ENCODE measurements around the gene COL27A1.
"Not testable (repeated sequence)": the region's sequence is repeated elsewhere in the genome, so short reads cannot be mapped to it uniquely, and the experiment has no call there.

COL27A1 gene

DNA sequence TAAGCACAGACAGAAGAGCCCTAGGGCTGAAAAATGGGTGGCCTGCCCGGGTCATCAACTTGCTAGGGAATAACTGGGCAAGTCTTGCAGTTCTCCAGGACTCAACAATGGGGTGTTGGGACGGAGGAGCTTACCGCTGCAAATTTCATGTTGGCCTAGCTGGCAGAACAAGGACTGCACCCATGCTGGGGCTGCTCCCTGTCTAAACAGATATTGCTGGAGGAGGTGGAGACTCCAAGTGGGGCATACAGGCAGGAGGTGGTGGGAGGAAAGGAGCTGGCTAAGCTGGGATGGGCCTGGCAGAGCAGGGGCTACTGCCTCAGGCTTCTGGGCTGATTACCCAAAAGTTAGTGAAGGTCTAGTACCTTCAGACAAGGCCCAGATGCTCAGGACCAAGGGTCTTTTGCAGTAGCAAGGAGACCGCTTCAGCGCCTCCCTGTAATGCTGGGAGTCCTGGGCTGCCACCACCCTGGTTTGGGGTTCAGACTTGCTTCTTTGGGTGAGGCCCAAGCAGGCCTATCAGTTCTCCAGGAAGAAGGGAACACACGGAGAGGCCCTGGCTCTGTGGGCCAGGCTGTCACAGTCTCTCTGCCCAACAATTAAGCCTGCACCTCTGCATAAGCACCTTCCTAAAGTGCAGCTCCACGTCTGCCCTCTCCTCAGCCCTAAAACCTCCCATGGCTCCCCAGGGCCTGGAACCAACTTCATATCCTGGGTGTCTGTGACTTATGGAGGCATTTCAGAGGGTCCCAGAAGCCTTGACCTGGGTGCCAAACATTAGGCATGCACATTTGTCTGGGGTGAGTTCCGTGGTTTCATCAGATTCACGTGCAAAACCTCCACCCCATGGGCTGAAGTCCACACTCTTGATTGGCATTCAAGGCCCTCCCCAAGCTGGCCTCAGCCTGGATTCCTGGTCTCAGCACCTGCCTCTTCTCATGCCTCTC is 32.0 kb upstream of the COL27A1 start:
- no peak for DNase-seq (ENCODE audit: low read depth in 2 of 2)

DNA sequence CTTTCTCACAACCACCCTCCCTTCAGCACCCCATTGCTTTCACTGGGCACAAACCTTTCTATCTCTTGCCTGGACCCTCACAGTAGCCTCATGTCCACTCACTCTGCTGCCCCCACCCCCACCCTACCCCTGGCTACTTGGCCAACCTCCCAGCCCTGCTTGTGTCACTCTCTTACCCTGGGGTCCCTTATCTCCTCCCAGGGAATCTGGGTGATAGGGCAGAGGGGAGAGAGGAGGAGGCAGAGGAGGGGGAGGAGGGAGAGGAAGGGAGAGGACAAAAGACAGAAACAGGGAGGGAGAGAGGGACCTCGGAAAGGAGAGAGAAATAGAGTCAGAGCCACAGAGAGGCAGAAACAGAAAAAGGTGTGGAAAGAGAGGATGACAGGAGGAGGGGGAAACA is 31.2 kb upstream of the COL27A1 start:
- DNase-seq (ENCODE audit: low read depth in 2 of 2): no peak

DNA sequence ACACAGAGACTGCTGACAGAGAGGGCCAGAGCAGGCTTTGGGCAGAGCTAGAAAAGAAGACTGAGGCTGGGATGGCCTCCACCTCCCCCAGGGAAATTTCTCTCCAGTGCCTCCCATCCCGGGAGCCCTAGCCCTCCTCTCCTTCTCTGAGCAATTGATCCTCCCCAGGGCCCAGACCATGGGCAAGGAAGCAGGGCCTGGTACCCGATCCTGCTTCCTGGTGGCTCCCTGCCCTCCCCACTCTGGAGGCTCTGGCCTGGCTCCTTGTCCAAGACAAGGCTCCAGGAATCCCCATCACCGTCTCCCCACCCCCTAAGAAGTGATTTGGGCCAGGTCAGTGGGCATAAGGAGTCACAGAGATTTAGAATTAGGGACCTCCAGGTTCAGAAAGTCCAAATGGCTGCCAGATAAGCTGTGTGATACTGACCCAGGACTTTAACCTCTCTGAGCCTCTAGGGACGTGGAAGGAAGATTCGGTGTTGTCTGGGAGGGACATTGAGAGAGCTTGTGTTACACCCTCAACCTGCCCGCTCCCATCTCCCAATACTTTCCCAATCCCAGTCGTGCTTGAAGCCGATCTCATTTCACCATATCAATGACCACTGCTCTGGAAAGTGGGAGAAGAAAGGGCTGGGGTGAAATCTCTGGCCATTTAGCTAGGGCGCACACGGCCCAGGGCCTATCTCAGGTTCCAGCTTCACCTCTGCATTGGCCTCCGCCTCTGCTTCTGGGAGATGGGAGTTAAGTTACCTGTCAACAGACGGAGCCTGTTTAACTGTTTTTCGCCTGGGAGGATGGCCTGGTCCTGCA is 30.5 kb upstream of the COL27A1 start:
- DNase-seq (ENCODE audit: low read depth in 2 of 2): no peak

DNA sequence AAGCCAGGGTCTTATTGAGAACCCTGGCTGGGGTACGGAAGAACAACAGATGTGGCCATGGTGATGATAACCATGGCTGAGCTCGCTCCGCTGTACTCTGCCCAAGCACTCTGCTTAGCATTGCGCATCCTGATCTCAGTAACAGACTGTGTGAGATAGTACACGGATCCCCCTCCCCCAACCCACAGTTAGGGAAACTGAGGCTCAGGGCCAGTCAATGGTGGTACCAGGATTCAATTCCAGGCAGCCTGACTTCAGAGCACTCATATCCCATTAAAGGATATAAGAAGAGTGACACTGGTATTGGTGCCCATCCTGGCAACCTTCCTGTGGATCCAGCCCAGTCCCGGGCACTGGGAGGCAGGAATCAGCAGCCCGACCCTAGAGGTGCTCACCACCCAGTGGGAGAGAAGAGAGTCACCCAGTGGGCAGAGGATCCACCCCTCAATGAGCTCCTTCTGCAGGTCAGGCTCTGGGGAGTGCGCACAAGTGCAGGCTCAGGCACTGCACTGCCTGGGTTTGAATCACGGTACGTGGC is 29.8 kb upstream of the COL27A1 start:
- no peak for DNase-seq (ENCODE audit: low read depth in 2 of 2)

DNA sequence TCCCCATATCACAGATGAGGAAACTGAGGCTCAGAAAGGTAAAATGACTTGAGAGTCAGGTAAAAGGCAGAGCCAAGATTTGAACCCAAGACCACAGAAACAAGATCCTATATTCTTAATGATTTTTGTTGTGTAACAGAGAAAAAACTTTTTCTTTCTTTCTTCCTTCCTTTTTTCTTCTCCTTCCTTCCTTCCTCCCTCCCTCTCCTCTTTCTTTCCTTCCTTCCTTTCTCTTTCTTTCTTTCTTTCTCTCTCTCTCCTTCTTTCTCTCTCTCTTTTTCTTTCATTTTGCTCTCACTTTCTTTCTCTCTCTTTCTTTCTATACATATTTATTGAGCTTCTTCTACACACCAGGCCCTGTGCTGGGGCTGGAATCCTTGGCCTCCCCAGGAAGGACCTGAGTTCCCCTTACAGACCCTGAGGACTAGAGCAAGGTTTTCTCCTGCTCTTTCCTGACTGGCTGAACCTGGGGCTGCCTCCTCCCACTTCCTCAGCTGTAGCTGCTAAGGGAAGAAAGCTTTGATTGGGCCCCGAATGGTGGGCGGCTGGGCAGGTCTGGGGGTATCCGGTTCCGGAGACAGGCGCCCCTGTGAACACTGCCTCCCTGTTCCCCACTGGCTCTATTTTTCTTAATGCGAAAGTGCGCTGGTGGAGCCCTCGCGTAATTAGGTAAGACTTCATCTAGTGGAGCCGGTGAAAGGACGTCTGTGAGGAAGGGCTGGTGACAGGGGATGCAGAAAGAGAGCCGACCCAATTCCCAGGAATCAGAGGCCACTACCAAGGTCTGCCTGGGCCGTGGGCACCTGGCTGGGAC is 28.9 kb upstream of the COL27A1 start:
- DNase-seq (ENCODE audit: low read depth in 2 of 2): no peak

DNA sequence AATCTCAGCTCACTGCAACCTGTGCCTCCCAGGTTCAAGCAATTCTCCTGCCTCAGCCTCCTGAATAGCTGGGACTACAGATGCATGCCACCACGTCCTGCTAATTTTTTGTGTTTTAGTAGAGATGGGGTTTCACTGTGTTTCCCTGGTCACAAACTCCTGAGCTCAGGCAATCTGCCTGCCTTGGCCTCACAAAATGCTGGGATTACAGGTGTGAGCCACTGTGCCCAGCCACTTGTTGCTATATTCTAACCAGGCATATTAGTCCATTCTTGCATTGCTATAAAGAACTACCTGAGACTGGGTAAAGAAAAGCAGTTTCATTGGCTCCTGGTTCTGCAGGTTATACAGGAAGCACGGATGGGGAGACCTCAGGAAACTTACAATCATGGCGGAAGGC is 26.6 kb upstream of the COL27A1 start:
- not testable (repeated sequence) for DNase-seq (ENCODE audit: low read depth in 2 of 2)

DNA sequence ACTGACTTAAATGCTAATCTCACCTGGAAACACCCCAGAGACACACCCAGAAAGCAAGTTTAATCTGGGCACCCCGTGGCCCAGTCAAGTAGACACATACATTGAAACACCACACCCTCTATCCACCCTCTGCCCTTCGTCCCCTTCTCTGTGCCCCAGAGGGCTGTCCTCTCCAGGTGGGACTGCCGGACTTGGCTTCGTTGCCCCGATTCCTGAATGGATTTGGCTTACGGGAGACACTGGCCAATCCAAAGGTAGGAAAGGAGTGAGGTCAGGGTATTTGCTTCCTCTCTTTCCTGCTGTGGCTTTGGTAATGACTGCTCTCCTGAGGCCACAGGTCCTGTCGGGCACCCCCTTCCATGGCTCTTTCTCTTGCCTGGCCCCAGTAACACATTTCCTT is 25.2 kb upstream of the COL27A1 start:
- DNase-seq (ENCODE audit: low read depth in 2 of 2): no peak

DNA sequence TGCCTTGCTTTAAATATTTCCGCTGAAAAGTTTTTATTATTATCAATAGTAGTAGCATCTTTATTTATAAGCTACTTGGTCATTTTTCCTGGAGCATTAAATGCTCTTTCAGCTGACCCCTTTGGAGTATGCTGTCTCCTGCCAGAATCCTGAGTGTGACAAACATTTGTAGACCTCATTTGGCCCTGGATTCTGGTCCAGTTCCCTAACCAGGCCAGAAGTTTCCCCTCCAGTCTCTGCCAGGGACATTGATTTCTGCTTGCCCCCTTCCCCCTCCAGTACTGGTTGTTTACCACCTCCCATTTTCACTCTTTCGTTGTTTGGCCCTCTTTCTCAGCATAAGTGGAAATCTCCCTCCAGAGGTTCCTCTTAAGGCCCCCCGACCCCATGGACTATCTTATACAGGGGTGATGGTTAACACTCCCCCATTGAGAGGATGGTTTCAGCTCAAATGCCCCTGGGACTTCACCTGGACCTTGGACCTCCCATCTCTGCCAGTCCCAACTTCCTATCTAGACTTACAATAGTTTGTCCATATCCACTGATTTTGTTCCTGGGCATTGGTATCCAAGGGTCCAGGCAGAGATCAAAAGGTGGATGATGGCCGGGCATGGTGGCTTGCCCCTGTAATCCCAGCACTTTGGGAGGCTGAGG is 24.6 kb upstream of the COL27A1 start:
- DNase-seq (ENCODE audit: low read depth in 2 of 2): no peak

DNA sequence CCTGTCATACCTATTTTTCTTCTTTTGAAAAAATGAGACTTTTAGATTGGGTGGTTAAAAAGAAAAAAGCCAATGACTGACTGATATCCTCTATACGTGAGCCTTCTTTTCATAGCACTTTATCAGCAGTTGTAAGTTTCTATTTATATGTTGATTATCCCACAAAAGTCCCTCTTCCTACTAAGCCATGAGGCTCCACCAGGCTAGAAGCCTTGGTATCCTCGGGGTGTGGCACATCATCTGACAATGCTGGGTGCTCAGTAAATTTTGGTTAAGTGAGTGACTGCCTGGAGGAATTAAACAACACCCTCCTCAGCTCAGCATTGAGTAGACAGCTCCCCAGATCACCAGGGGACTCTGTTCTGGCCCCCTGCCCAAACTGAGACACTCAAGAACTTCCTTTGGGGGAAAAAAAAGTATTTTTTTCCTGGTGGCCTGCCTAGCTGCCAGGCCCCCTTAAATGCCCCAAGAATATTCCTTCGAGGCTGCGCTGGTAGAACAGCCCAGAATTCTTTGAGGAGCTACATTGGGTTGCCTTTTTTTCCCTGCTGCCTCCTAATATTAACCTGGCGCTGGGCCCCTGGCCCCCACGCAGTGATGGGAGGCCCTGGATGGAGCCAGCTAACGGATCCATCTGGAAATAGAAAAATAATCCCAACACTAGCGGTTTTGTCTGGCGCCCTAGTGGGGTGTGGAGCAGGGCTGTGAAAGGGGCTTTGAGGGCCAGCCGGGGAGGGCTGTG is 23.4 kb upstream of the COL27A1 start:
- DNase-seq (ENCODE audit: low read depth in 2 of 2): no peak

DNA sequence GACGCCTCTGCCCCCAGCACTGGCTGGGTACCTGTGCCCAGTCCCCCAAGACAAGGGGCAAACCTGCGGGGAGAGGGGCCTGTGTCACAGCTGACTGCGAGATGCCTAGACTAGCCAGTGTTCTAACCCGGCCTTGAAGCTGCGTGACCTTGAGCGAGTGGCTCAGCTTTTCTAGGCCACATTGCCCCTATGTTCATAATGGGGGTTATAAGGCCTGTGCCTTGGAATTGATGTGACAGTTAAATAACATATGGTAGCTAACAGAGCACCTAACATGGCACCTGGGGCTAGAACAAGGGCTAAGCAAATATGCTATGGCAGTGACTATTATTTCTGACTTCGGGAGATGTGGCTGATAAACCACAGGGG is 22.8 kb upstream of the COL27A1 start:
- DNase-seq (ENCODE audit: low read depth in 2 of 2): no peak

DNA sequence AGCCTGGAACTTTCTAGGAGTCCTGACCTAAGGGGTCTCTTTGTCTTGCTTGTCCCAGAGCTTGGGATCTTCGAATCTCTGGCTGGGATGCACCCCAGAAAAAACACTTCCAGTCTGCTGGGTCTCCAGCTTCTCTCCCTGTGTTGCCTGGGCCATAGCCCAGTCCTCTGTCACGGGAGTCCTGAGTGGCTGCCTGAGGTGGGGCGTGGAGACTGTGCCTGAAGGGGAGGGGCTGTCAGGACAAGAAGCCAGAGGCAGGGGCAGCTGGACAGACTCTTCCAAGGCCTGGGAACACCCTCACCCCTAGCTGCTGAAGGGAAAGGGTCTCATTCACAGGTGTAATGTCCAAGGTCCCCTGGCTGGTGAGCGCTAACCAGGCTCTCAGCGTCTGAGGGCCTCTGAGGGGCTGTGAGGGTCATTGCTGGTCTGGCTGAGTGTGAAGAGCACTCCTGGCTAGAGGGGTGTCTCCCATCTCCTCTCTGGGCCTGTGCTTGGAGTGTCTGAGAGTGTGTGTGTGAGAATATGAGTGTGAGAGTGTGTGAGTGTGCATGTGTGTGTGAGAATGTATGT is 20.4 kb upstream of the COL27A1 start:
- no peak for DNase-seq (ENCODE audit: low read depth in 2 of 2)

DNA sequence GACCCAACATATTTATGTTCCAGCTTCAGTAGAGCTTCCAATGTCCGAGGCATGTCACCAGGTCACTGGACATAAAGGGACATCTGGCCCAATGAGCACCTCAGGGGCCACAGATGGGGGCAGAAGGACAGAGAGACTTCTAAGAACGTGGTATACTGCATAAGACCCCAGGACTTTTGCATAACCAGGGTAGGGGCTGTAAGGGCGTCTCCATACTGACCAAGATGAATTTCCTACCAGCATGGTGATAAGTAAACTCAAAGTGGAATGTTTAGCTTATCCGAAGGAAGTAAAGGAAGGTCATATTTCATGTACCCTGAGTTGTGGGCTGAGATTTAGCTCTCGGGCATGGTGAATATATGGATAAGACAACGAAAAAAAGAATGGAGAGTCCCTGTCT is 17.5 kb upstream of the COL27A1 start:
- DNase-seq (ENCODE audit: low read depth in 2 of 2): no peak

DNA sequence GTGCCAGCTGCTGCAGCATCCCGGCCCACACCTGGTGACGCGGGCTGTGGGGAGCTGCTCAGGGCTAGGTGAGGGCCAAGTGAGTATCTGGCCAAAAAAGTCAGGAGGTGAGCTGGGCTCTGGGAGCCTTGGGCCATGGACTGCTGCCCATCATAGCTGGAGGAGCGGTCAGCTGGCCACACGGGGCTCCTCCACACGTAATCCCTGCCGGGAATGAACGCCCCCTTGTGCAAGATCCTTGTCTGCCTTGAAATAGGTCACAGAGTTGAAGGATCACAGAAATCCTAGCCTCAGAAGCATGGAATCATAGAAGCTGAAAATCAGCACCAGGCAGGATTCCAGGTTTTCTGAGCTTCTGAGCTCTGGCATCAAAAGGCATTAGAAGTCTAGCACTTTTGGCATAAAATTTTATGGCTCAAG is 16.8 kb upstream of the COL27A1 start:
- no peak for DNase-seq (ENCODE audit: low read depth in 2 of 2)

DNA sequence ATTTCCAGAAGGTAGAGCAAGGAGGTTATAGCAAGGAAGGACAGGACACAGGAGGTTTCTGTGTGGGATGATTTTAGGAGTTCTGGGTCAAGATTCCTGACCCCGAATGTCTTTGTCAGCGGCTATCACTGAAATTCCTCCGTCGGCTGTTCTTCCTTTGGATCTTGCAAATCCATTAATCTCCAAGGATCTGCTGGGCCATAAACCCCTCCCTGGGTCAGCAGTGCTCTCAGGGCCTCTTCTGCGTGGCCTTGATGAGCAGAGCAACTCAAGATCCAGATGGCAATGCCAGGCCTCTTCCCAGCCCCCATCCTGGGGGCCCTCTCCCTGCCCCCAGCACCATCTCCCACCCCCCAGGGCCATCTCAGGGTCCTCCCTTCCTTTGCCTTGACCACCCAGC is 16.3 kb upstream of the COL27A1 start:
- no peak for DNase-seq (ENCODE audit: low read depth in 2 of 2)

DNA sequence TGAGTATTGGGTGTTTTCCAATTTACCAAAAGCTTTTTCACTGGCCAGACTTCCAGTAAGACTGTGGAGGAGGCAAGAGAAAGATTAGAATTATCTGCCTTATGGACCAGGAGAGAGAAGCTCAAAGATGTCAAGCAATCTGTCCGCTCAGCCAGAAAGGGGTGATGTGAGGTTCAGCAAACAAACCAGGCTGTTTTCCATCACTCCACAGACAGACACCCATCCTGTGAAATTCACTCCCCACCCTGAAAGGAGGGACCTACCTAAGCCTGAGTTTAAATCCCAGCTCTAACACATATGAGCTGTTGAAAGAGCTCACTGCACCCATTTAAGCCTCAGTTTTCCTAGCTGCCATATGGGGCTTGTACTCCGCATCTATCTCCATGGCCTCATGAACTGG is 14.9 kb upstream of the COL27A1 start:
- no peak for DNase-seq (ENCODE audit: low read depth in 2 of 2)

DNA sequence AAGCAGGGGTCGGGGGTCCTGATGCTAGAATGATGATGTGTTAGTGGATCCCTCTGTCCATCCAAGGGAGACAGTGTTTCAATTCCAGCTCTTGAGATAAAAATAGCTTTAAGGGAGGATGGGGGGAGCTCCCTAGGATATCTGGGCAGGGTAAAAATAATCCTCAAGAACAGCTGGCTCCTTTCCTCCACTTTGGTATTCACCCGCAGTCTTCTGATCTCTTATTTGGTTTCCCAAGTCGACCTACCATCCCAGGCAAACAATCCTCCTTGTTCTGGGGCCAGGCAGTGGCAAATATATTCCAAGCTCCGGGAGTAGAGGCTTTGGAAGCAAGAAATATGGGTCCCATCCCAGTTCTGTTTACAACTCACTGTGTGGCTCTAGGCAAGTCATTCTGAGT is 14.5 kb upstream of the COL27A1 start:
- no peak for DNase-seq (ENCODE audit: low read depth in 2 of 2)

DNA sequence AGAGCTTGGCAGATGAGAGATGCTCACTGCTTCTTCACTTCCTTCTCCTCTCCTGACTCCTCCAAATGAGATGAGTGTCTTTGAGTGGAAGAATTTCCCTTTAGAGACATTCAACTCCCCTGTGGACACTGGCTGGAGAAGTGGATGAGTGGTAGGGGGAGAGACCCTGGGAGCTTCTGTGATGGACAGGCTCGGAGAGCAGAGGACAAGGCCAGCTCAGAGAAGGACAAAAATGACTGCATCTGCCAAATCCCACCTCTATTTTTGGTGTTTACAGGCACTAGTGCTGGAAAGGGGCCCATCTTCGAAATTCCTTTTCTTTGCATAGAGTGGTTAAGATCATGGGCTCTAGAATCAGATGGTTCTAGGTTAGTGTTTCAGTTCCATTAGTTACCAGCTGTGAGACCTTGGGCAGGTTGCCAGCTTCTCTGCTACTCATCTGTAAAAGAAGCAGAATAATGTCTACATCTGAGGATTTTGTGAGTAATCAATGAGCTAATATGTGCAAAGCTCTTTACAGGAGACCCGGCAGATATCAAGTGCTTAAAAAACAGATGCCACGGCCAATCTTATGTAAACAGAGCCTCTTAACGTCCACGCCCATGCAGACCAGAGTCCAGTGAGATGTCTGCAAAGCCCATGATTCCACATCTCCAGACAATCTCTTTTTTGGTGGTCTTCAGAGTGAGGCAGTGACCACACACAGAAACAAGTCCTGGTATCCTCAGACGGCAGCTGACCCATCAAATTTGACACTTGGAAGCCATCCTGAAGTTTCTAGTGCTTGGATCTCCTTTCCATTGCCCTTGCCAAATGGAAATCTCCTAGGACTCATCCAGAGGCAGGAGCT is 13.6 kb upstream of the COL27A1 start:
- no peak for DNase-seq (ENCODE audit: low read depth in 2 of 2)

DNA sequence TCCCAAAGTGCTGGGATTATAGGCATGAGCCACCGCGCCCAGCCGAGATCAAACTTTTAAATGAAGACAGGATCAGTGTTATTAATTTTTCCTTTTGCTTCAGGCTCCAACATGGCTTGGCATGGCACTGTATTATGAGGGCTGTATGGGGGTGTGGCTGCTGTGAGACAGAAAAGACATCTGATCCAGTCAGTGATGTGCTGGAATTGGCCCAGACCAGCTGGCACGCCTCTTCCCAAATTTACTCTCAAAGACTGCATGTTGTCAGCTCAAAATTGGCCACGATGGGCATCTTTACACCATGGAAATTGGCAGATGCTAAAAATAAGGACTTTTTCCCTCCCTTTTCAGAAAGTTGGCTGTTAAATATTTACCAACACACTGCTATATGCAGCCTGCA is 12.1 kb upstream of the COL27A1 start:
- DNase-seq (ENCODE audit: low read depth in 2 of 2): no peak

DNA sequence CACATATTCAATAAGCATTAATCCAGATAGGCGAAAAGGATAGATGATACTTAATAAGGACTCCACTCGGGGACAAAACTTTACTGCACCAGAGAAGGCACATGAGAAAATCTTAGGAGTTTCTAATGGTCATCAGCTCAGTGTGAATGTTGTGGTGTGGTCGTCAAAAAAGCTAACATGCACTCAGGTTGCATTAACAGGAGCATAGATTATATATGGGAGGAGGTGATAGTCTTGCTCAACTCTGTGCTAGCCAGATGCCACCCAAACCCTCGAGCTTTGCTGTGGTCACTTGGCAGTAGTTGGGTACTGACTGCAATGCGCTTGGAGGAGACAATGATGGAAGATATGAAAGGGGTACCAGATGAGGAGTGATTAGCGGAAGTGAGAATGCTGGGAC is 8.6 kb upstream of the COL27A1 start:
- DNase-seq (ENCODE audit: low read depth in 2 of 2): no peak

Data from stimulated activated CD8-positive, alpha-beta memory T cell treated with anti-CD3 and anti-CD28 coated beads, Interleukin-15, amount 100 ng/mL, for 48 hours (primary cell).